Body of pancreas (tissue), 4 donors: ENCODE measurements around the gene ANTXR2. TPM values are rescaled to one million over a fixed set of nuclear protein-coding genes. Genes with fewer than 3 reads are reported as not detected.

ENCODE experiments used
- ATAC-seq: fragments of 150-250 bp; one replicate; pipeline ENCODE4 v1.9.1; 2016
- DNase-seq, 4 donors: peaks; one replicate each; pipeline ENCODE4 v3.0.0-alpha.2; 2019
- H3K27ac ChIP-seq, 4 donors: fragments of 200-600 bp; sonication (generic); 1 replicate in 3 of 4; 2 replicates in 1 of 4; pipeline versions ENCODE4 v1.5.1 to v1.6.1; 2016 to 2019; ENCODE audit warnings: mild to moderate bottlenecking in 1 of 4, mixed read lengths in 1 of 4, moderate library complexity in 1 of 4
- H3K27me3 ChIP-seq, 2 donors: fragments of 200-600 bp; sonication (generic); one replicate each; pipeline ENCODE4 v1.6.0; 2016; ENCODE audit warnings: mild to moderate bottlenecking in 1 of 2
- H3K36me3 ChIP-seq, 2 donors: fragments of 200-600 bp; sonication (generic); replicated peaks in 1 of 2; 2 replicates each; pipeline ENCODE4 v1.5.1; 2016; ENCODE audit warnings: low read depth in 2 of 2; ENCODE audit not compliant: insufficient read depth in 1 of 2
- H3K4me1 ChIP-seq: fragments of 200-600 bp; sonication (generic); one replicate; pipeline ENCODE4 v1.6.0; 2016
- H3K4me3 ChIP-seq, 2 donors: fragments of 200-600 bp; sonication (generic); 1 replicate in 1 of 2; 2 replicates in 1 of 2; pipeline ENCODE4 v1.5.1; 2016 to 2019
- H3K9me3 ChIP-seq, 3 donors: fragments of 200-600 bp; sonication (generic); 1 replicate in 2 of 3; 2 replicates in 1 of 3; pipeline ENCODE4 v1.5.1; 2016
- POLR2A ChIP-seq, 3 donors: fragments of 450-650 bp; IDR thresholded peaks; one replicate each; pipeline ENCODE4 v1.6.1; 2016; ENCODE audit warnings: antibody characterized with exemption in 3 of 3, mild to moderate bottlenecking in 2 of 3
- WGBS, 2 donors: methylation state at CpG; one replicate each; pipeline ENCODE4 v1.1.5; 2017; 5-methylcytosine and 5-hydroxymethylcytosine counted together
- intact Hi-C: fragments of 100-400 bp; cut with DNase I; formaldehyde crosslinking; loops from one replicate; pipeline ENCODE4 v1.15.1; 2023
- total RNA-seq, 2 donors: library from RNA; depleted of rRNA; stranded (reverse); fragments of >200 nt; gene quantifications; one replicate each; pipeline ENCODE4 v1.1.0, GENCODE V29; 2016
- TF ChIP-seq, protein P1 (sequence below), 7 experiments: fragments of 450-650 bp in 4 of 7; fragments of 200-600 bp in 3 of 7; sonication (generic) in 3 of 7; IDR thresholded peaks; one replicate each; pipeline ENCODE4 v1.5.1; 2016 to 2019; ENCODE audit warnings: antibody characterized with exemption in 7 of 7

ANTXR2 gene
- total RNA-seq, 2 donors from 2014 or later = 16.9 to 34.6 TPM

DNA sequence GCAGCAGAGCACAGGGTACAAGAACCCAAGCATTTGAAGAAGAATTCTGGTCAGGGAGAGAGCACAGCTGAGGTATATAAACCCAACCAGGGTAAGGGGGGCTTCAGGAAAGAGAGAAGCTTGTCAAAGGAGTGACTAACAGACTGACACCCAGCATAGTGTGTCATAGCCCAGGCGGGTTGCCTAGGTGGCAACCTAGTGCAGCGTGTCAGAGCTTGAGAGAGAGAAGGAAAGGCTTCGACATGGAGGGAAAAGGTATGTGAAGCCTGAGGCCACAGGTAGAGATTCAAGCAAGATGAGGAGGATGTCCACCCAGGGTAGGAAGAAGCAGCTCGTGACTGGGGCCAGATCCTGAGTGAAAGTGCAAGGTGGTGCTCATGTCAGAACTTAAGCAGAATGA, 8.5 kb upstream of the ANTXR2 start:
- DNase-seq = no peak
- Histone ChIP-seq H3K36me3 (no peaks in the 10 kb centered on the region), H3K4me3 (no peak overlapping the region), H3K27ac (no peak overlapping the region), H3K27me3 (no peaks in the 10 kb centered on the region), H3K9me3 (no peaks in the 10 kb centered on the region), H3K4me1 (no peaks in the 10 kb centered on the region)
- 64 to 78% methylated on average over 4 of the region's 4 CpGs for WGBS, 2 donors
- ATAC-seq = no peak
- no peak for TF ChIP-seq POLR2A (IDR thresholded peaks at IDR 0.05)
- TF ChIP-seq, protein P1, sequence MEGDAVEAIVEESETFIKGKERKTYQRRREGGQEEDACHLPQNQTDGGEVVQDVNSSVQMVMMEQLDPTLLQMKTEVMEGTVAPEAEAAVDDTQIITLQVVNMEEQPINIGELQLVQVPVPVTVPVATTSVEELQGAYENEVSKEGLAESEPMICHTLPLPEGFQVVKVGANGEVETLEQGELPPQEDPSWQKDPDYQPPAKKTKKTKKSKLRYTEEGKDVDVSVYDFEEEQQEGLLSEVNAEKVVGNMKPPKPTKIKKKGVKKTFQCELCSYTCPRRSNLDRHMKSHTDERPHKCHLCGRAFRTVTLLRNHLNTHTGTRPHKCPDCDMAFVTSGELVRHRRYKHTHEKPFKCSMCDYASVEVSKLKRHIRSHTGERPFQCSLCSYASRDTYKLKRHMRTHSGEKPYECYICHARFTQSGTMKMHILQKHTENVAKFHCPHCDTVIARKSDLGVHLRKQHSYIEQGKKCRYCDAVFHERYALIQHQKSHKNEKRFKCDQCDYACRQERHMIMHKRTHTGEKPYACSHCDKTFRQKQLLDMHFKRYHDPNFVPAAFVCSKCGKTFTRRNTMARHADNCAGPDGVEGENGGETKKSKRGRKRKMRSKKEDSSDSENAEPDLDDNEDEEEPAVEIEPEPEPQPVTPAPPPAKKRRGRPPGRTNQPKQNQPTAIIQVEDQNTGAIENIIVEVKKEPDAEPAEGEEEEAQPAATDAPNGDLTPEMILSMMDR (IDR thresholded peaks at IDR 0.05) = no peak
- intact Hi-C loops = no loop called here

DNA sequence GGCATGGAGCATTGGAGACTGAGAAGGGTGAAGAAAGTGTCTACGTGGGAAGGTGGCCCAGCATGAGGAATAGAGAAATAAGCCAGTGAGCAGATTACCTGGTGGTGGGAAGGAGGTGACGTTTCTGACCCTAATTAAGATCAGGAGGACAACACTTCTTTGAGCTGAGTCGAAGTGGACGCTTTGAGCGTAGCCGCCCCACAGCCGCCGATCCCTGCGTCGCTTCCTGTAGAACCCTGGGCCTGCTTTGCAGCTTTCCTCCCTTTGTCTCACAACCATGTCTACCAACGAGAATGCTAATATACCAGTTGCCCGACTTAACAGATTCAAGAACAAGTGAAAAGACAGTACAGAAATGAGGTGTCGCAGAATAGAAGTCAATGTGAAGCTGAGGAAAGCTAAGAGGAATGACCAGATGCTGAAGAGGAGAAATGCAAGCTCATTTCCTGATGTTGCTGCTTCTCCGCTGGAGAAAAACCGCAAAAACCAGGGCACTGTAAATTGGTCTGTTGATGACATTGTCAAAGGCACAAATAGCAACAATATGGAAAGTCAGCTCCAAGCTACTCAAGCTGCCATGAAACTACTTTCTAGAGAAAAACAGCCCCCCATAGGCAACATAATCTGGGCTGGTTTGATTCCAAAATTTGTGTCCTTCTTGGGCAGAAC, 6.4 kb upstream of the ANTXR2 start:
- Histone ChIP-seq H3K9me3 (no peaks in the 10 kb centered on the region), H3K4me1 (no peaks in the 10 kb centered on the region), H3K36me3 (no peaks in the 10 kb centered on the region), H3K4me3 (no peak overlapping the region), H3K27me3 (no peaks in the 10 kb centered on the region), H3K27ac (no peak overlapping the region)
- intact Hi-C loops = no loop called here
- TF ChIP-seq POLR2A (IDR thresholded peaks at IDR 0.05) = no peak
- TF ChIP-seq, protein P1 (IDR thresholded peaks at IDR 0.05) = no peak
- ATAC-seq (no peak), DNase-seq (no peak)
- WGBS, 2 donors = 64 to 81% methylated on average over 15 of the region's 15 CpGs

DNA sequence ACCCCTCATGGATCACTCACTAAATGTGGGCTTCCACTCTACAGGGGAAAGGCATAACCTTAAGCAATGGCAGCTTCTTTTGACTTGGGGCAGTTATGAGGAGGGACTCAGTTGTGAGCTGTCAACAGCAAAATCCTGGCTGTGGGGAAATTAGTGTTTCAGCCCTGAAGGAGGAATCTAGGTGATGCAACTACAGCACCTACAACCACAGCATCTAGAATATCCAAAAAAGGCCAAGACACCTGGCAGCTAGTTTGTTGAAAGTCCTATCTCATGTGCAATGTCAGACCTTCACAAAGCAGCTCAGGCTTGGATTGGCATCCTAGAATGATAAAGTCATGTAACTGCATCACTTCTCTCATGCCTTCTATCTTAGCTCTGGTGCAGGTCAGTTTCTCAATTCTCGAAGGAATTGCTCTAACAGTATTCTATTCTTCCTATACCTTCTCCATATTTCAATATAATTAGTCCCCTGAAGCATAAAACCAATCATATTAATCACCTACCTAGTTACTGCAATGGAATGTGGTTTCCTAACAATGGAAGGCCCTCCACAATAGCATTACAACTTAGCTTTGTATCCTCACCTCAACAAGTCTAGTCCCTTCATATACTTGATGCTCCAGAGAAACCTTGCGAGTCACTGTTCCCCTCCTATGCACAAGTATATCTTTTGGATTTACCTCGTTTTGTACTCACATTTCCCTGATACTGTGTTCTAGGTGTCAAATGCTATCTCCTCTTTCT, 5.5 kb upstream of the ANTXR2 start:
- Histone ChIP-seq H3K9me3 (no peaks in the 10 kb centered on the region), H3K27ac (no peak overlapping the region), H3K4me3 (no peak overlapping the region), H3K36me3 (no peaks in the 10 kb centered on the region), H3K4me1 (peaks cover 3% of the 10 kb centered on the region), H3K27me3 (no peaks in the 10 kb centered on the region)
- intact Hi-C loops = no loop called here
- 74 to 76% methylated on average over 3 of the region's 3 CpGs for WGBS, 2 donors
- ATAC-seq (no peak), DNase-seq (no peak)
- TF ChIP-seq, protein P1 (IDR thresholded peaks at IDR 0.05) = no peak
- no peak for TF ChIP-seq POLR2A (IDR thresholded peaks at IDR 0.05)

DNA sequence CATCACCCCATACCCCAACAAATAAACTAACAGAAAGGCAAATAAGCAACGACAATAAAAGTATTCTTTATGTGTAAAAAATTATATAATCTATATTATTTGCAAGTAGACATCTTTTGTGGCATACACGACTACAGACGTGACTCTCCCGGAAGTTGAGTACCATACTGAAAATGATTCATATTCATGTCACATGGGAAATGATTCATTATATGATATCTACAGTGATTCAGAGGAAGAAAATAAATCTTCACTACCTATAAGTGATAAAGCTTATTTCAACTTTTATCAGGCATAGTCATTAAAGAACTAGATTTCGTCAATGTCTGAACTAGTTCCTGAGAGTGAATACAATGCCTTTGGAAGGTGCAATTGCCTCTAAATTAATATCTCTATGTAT, 4.6 kb upstream of the ANTXR2 start:
- no peak overlapping the region for H3K27ac ChIP-seq
- intact Hi-C loops = no loop called here
- H3K27me3 ChIP-seq = no peaks in the 10 kb centered on the region
- no peaks in the 10 kb centered on the region for H3K36me3 ChIP-seq
- H3K4me1 ChIP-seq = peaks cover 7% of the 10 kb centered on the region
- no peaks in the 10 kb centered on the region for H3K9me3 ChIP-seq
- WGBS, 2 donors = 71 to 72% methylated on average over 5 of the region's 5 CpGs
- no peak overlapping the region for H3K4me3 ChIP-seq
- ATAC-seq (no peak), DNase-seq (no peak)
- TF ChIP-seq POLR2A (IDR thresholded peaks at IDR 0.05) = no peak
- TF ChIP-seq, protein P1 (IDR thresholded peaks at IDR 0.05) = no peak
